Right ventricle myocardium superior (tissue), 1 donor: ENCODE results near the gene WDR91. TPM values are rescaled to one million over a fixed set of nuclear protein-coding genes. Genes with fewer than 3 reads are reported as not detected.

Source experiments
- ATAC-seq: fragments of 200-7000 bp; cut with Tn5 transposase; one replicate; pipeline ENCODE4 v1.9.1; 2020; ENCODE audit warnings: mild to moderate bottlenecking; ENCODE audit not compliant: poor library complexity
- DNase-seq: peaks from one replicate; pipeline ENCODE4 v3.0.0-alpha.2; 2020
- intact Hi-C: fragments of 100-400 bp; cut with DNase I; formaldehyde crosslinking; loops from one replicate; pipeline ENCODE4 v1.11.2; 2022
- microRNA-seq: library from miRNA; unstranded; fragments of <30 nt; microRNA quantifications from one replicate; pipeline ENCODE4 v1.2.0, GENCODE V29; 2020
- total RNA-seq: library from RNA; stranded (reverse); fragmentation: NEBNext Ultra II Directional; extraction: Animal tissue kit (Norgen Biotek cat#: 25700); gene quantifications from one replicate; pipeline ENCODE4 v1.2.1, GENCODE V29; 2021
- donor health status: DM: no; HTN: yes; CAD: no; lungs with severe emphysema.

The WDR91 gene
- total RNA-seq, 1 donor from 2014 or later, result 5.1 TPM

- intact Hi-C loops, result loop anchor here (5.0 kb wide), 1 partner anchor 165 kb away; the partner anchor contains the start of gene AGBL3
- ATAC-seq, result no peak
- no peak for DNase-seq
These were observed 58.9 kb downstream of the WDR91 start for GRCh38 chr7:135152442-135152841.

- ATAC-seq (no peak), DNase-seq (no peak)
- intact Hi-C loops, result loop anchor here (5.0 kb wide), 1 partner anchor 164 kb away; the partner anchor contains the start of gene AGBL3
These were observed 59.8 kb downstream of the WDR91 start for GRCh38 chr7:135151533-135151932.

DNA sequence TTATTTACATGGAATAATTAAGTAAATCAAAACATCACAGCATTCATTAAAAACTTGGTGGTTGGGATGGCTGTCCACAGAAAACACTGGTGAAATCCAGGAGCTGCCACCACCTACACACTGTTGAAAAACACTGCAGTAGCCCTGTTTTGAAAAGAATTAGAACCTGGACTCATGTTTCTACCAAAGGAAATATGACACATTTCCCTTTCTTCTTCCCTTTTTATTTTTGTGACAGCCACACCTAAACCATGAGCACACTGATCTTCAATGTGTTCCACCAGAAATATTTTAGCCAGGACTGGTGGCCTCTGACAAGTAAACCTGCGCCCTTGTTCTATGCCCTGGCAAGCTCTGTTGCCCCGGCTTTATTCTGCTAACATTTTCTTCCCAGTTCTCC, 60.2 kb downstream of the WDR91 start:
- intact Hi-C loops, result loop anchor here (5.0 kb wide), 1 partner anchor 164 kb away; the partner anchor contains the start of gene AGBL3
- ATAC-seq, result no peak

GRCh38 chr7:135150072-135150782, 61.1 kb downstream of the WDR91 start:
- intact Hi-C loops, result loop anchor here (5.0 kb wide), 1 partner anchor 163 kb away; the partner anchor contains the start of gene AGBL3
- ATAC-seq, result no peak
- DNase-seq, result peak; percentile 41

More for the DNA sequence above, 60.2 kb downstream of the WDR91 start:
- DNase-seq, result no peak

- intact Hi-C loops, result no loop called here
- DNase-seq (peak; percentile 59), ATAC-seq (peak; percentile 88)
These were observed 63.2 kb downstream of the WDR91 start, which contains the start of gene TMEM140 for GRCh38 chr7:135147899-135148721. Gene TMEM140, plus strand, starts transcription at chr7:135148072. Its CDS starts 16,370 bp downstream, at chr7:135164442.

GRCh38 chr7:135147341-135147898, 63.9 kb downstream of the WDR91 start:
- DNase-seq (no peak), ATAC-seq (peak; percentile 71)
- intact Hi-C loops, result no loop called here

DNA sequence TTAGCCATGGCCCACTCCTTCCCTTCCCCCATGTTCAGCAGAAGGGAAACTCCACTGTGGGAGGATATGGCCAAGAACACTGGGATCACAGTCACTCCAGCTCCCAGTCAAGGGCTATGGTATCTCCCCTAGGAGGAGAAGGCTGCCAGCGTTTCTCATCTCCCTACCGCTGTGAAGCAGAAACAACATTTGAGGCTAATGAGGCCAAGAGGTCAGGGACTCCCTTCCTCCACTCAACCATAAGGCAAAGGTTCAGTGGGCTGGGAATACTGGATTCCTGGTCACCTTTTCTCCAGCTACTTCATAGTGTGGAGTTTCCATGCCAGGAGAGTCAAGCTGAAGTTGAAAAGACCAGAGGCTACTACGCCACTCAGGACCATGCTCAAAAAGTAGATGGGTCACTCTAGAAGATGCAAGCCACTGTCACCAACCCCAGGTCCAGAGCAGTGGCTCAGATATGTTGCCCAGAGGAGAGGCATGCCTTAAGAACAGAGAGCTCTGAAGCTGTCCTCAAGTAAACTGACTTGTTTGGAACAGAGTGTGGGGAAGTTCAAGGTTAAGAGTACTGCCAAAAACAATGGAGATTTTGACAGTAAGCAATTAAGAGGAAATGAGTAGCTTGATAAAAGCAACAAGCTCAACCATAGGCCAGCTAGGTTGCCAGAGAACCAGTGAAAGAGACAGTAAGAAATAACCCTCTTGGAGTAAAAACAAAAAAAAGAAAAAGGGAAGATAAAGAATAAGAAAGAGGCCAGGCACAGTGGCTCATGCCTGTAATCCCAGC, 67.2 kb downstream of the WDR91 start:
- peak; percentile 13 for ATAC-seq
- intact Hi-C loops, result no loop called here
- no peak for DNase-seq

Small RNA genes within 50 kb of the gene (microRNA-seq; reads per million reads assigned to microRNA genes)
- not detected for gene MIR6509

Other genes with a start within 250 kb of the WDR91 start
- 1.2 TPM for gene AGBL3, start 225.0 kb downstream of the WDR91 start, total RNA-seq
- 22.8 TPM for gene TMEM140, start 63.5 kb downstream of the WDR91 start, total RNA-seq
- gene CYREN, start 40.8 kb downstream of the WDR91 start, total RNA-seq, result 28.9 TPM
- not detected for gene STRA8, start 22.3 kb upstream of the WDR91 start, total RNA-seq